Measurements from ENCODE around the gene AOPEP.

AOPEP gene

DNA sequence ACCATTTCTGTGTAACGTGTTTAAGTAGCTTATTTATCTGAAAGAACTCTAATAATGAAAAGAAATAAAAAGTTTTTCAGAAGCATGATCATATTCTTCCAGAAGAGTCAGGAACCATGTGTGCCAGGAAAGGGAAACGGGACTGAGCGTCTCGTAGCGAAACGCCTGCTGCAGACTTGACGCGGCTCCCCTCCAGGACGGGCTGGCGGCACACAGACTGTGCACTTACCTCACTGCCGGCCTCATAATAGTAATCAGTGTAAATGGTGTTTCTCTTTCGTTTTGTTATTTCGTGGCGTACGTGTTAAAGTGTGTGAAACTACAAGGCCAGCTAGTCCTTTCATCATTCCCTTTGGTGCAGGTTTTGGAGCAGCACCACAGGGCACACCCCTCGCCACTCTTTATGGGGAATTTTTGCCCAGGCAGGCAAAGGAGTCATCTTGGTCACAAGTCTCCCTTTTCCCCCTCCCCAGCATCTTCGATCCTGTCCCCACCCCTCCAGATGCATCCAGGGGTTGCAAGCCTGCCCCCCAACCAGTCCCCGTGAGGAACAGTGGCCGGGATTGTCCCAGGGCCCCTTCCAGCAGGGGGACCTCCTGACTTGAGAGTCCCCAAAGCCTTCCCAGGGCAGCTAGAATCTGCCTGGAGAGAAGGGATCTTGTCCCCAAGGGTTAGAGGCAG, 357.9 kb downstream of the AOPEP start:
- no peak for DNase-seq (ENCODE audit: low read depth)

DNA sequence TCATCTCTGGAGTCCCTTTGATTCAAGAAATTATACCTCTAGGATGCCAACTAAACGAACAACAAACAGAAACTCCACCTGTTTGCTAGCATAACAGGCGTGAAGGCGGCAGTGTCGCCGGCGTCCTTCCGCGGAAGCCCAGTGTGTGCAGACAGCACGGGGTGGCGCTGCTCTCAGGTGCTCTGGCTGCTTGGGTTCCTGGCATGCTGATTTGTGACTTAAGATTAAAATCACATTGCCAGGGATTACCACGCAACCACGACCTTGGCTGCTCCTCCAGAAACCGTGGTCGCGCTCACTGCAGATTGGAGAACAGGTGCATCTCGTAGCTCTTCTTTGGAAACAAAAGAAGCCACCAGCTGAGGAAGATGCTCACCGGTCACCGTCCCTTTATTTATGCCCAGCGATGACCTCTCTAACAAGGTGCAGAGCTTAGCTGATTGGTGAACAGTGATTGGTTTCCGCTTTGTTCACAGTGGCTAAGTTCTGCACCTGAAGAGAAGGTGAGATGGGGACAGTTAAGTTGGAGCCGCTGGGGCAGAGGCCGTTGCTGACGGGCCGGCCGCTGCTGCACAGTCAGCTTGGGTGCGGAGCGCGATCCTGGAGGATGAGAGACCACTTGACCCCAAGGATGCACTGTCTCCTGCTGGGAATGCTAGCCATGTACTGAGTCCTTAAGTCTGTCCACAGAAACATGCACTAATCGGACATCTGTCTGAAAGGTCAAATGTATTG, 358.7 kb downstream of the AOPEP start:
- DNase-seq (ENCODE audit: low read depth): no peak

DNA sequence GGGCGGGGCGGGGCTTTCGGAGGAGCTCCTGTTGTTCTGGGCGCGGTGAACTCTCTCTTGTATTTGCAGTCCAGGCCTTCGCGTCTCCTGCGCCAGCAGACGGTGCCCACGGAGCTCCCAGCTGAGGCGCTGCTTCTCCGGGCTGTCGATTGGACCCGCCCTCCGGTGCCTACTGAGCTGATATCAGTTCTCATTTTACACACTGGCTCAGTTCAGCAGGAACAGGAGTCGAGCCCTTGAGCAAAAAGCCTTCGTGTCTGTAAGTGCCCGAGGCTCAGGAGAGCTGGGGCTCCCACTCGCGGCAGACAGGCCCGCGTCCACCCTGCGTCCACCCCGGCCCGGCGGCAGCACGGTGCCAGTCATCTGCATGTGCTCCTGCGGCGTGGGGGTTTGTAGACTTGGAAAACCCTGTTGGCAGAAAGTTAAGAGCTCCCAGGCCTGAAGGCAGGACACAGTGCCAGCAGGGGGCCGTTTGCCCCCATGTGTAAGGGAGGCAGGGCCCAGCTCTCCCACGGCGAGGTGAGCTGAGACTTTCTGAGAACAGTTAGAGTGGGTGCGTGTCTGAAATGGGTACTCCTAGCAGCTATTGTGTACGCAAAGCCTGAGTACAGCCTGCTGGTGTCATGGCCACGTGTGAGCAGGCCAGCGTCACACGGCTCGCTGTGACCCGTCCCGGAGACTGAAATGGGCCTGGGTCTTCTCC, 359.5 kb downstream of the AOPEP start:
- no peak for DNase-seq (ENCODE audit: low read depth)

DNA sequence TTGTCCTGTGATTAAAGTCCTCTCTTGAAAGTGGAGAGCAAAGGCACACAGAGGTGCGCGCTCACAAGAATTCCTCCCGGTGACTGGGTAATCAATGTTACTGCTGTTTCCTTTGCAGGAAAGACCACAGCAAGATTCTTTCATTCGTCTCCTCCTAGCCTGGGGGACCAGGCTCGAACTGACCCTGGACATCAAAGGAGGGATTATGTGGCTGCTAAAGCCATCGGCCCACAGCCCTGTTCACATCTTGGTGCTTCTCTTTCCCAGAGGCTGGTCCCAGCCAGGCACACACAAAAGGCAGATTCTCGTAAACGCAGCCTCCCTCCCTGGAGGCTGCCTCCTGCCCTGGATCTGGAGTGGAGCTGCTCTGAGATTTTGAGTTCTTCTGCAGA, 360.1 kb downstream of the AOPEP start:
- DNase-seq (ENCODE audit: low read depth): no peak

DNA sequence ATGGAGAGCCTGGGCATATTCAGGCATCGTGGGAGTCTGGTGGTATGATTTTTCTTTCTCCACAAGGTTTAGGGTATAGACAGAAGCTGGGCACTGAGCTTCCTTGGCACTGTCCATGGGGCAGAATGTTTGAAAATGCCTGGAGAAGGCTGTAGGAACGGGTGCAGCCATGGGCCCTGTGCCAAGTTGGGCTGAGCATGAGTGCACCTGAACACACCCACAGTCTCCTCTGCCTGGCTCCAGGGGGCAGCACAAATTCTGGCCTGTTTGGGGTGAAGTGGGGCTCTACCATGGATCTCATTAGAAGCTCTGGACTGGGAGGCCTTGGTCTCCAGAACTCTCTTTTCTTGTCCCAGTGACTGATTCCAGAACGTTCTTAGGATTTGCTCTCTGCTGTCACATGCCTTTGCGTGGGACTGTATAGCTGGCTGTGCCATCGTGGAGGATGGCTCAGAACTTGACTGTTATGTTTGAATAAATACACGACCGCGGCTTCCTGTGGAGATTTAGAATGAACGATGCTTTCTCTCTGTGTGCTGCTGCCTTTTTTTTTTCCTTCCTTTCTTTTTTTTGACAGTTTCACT, 361.3 kb downstream of the AOPEP start:
- no peak for DNase-seq (ENCODE audit: low read depth)

DNA sequence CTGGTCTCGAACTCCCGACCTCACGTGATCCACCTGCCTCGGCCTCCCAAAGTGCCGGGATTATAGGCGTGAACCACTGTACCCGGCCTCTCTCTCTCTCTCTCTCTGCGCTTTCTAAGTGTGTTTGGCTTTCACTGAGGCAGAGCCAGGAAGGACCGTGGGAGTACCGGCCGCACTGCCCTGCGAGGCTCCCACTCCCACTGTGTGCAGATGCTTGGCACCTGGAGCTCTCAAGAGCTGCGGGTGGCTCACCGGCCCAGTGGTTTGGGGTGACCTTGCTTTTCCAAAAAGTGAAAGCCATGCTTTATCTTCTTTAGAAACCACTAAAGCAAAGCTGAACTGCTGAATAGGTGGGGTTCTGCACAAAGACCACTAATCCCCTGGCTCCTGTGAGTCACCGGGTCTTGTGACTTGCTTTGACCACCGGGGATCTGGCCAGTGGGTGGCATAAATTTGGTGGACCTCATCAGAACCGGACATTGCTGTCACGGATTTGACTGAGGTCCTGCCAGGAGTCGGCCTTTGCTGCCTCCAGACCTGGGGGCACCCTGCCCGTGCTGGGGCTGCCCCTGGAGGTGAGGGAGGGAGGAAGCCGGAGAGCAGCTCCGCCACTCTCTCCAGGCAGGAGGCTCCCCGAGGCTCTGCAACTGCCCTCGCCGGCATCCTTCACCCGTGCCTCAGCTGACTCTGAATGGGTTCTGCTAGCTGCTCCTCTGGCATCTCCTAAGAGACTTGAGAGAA, 362.1 kb downstream of the AOPEP start:
- no peak for DNase-seq (ENCODE audit: low read depth)

DNA sequence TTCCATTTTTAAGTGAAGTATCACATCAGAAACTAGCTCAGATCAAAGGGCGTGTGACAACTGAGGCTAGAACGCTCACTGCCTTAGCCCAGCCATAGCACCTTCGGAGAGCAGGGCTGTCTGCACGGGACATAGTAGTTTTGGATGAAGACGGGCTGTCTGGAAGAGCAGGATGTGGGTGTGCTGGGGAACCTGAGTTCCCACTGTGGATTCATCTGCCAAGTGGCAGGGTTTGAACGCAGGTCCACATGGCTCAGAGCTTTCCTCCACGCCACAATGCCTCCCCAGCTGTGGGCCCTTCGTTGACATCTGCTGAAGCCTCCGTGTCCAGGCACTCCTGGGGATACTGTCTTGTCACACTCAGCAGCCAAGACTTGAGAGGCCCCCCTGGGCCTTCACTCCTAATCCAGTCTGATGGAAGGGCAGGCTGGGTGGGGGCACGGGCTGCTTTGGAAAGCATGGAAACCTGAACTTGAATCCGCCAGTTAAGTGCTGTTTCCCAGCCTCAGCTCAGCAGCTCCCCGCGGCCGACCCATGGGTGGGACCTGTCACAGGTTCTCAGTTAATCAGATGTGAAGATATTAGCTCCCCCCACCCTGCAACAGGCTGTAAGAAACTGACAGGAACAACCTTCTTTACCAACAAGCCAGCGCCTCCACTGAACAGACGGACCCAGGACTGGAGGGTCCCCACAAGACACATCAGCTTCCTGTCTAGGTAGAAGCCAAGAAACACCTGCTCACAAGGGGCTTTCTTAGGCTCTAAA, 362.9 kb downstream of the AOPEP start:
- DNase-seq (ENCODE audit: low read depth): no peak

DNA sequence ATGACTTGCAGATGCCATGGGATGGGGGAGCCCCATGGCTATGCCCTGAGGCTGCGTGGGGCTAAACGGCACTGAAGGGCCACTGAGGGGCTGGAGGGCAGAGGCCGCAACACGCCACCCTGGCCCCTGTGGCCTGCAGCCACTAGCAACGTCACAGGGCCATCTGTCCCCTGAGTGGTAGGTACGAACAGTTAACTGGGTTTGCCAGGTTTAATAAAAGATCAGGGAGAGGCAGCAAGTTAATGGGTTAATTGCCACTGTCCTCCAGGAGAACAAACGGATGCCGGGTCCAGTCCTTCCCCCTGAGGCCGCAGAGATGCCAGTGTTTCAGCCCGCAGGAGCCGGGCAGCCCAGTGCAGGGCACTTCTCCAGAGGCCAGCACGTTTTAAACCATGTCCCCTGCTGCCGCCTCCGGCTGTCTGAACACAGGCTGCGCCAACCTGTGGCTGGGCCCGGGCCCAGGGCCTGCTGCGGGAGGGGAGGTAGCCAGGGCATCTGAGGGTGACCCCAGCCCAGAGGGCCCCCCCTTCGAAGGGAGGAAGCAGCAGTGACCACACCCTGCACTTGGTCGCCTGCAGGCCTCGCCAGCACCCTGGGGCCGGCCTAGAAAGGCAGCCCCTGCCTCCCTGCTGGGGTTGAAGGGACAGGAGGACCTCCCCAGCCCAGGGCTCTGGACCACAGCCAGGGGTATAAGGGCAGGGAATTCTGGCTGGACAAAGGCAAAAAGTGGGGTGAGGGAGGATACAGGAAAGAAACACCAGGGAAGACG, 363.7 kb downstream of the AOPEP start:
- DNase-seq (ENCODE audit: low read depth): no peak

DNA sequence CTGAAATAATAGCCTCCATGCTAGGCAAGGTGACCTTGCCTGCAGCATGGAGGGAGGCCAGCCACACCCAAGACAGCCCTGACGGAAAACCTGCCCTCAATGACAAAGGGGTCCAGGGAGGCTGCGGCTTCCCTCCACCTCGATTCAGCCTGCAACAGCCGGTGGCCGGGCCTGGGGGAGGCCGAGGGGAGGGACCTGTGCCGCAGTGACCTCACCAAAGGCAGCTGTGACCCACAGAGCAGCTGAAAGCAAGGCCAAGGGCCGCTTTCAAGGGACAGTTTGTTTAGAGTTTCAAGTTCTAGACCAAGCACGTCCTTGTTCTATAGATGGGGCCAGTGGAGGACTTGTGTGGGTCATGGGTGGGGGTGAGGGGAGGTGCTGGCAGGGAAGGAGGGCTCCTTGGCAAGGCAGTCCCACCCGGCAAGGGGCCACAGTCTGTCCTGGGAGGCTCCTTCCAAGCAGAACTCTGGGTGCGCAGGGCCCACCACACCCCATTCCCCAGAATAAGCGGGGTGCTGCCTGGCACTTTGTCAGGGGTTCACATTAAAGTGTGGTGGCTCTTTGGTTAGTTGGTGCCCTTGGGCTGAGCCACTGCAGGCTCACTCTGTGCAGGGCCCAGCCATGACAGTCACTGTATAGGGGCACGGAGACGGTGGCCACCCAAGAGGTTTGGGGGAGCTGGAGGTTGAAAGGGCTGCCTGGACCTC, 364.5 kb downstream of the AOPEP start:
- no peak for DNase-seq (ENCODE audit: low read depth)

DNA sequence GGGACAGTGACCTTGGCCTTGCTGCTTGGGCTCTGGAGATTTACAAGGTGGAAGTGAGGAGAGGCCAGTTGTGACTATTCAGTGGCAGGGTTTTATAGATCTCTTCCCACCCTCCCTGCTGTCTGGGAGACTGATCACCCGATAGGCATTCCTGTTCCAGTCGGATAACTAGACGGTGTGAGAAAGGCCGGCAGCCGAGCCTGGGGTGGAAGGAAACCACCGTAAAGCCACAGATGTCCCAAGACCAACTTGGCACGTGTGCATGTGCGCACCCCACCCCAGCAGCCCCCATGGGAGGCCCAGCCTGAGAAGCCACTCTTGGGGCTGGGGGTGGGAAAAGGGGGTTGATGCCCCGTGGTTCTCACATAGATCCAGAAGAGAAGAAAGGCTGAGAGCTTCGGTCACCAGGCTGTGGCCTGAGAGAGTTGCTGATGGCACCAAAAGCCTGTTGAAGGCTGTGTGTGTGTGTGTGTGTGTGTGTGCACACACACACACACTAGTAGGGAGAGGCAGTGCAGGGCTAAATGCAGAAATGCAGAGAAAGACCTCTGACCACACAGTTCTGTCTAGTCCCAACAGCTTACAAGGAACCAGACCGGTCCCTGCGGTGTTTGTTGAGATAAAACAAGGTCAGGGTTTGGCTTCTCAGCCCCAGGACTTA, 365.2 kb downstream of the AOPEP start:
- DNase-seq (ENCODE audit: low read depth): peak; percentile 55

DNA sequence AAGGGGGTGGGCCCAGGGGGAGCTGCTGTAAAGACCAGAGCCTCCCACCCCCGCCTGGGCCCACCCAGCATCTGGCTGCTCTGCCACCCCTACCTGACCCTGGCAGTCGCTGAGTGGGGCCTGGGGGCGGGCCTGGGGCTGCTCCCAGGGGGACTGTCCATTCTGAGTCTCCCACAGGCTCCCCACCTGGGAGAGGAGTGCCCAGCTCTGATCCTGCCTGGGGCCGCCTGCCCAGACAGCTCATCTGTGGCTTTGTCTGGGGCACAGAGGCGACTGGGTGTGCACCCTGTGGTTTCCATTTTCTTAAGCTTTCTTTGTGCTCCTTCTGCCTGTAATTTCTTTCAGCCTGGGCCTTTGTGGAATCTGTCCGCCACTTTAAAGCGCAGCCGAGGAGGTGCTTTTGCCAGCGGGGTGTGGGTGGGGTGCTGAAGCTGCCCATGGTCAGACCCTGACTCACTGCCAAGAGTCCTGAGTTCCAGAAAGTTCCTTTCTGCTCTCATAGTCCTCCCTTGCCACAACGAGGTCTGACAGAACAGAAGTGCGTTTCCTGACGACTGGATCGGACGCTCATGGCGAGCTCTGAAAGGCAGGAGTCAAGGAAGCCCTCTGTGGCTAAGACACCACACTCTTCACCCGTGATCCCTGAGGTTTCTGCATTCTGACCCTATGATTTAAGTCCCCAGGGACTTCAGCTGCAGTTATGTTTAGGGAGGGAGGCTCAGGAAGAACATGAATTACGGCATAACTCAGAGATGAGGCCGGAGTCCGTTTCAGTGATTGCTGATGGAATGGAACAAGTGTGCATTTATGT, 366.0 kb downstream of the AOPEP start:
- peak; percentile 73 for DNase-seq (ENCODE audit: low read depth)

DNA sequence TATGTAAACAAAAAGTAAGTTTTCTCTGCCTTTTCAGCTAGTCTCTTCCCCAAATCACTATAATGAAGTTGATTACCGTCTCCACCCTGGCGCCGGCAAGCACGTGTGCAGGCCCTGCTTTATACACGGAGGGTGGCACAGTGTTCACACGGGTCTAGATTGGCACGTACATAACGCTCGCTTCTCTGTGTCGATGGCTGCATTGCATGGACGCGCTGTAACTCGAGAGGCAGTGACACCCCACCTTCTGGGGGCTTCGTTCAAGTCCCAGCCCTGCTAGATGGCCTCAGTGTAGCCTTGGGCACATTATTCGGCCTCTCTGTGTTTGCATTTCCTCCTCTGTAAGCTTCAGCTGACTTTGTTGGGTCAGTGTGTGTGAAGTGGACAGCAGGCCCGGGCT, 367.1 kb downstream of the AOPEP start:
- DNase-seq (ENCODE audit: low read depth): no peak

DNA sequence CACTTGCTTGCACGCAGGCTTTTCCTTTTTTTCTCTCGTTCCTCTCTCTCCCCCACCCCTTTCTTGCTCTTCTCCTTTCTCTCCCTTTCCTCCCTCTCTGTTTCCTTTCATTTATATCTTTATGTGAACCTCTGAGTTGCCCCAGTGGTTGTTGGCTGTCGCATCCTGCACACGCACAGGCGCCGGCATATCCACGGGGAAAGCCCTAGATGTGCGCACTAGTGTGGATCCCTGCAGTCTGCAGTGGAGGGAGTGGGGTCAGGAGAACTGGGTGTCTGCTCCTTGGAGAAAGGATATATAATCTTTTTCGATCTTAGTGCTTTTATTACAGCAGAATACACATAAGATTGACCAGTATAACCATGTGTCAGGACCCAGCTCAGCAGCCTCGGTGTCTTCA, 367.5 kb downstream of the AOPEP start:
- no peak for DNase-seq (ENCODE audit: low read depth)

DNA sequence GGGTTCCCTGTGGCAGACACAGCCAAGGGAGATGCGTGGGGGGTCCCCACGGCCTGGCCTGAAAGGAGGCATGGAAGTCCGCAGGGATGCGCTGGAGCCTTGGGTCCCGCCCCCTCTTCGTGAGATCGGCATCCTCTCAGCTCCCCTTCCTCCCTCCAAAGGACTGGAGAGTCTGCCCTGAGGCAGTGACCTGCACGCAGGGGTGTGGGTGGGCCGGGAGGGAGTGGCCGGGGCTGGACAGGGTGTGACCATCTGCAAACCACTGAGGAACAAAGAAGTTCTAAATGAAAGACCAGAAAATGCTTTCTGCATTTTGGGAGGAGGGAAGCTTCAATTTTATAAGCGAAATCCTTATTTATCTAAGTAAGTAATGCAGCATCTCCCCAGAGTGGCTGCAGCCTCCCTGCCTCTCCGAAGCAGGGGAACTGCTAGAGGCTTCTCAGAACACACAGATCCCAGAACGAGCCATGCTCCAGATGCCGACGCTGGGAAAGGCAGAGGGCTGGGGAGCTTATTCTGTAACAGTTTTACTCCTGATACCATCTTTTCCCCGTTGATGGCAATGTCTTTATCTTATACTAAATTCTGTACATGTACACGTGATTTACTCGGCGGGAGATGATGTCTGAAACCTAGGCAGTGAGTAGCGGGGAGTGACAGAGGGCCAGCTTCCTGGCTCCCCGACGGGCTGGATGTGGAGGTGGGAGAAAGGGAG, 369.3 kb downstream of the AOPEP start:
- no peak for DNase-seq (ENCODE audit: low read depth)

DNA sequence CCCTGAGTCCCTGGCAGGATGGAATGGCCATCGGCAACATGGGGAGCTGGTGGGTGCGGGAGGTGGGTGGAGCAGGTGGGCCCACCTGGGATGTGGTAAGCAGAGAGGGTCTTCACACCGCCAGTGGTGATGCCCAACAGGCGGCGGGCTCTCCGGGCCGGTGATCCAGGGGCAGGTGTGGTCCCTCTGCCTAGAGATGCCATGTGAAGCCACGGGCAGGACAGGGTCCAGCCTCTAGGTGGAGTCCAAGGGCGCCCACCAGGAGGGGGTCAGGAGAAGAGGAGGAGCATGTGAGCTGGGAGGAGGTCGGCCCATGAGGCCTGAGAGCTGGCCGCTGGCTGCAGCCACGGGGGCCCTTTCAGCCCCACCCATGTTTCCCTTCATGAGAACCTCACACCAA, 369.9 kb downstream of the AOPEP start:
- no peak for DNase-seq (ENCODE audit: low read depth)

DNA sequence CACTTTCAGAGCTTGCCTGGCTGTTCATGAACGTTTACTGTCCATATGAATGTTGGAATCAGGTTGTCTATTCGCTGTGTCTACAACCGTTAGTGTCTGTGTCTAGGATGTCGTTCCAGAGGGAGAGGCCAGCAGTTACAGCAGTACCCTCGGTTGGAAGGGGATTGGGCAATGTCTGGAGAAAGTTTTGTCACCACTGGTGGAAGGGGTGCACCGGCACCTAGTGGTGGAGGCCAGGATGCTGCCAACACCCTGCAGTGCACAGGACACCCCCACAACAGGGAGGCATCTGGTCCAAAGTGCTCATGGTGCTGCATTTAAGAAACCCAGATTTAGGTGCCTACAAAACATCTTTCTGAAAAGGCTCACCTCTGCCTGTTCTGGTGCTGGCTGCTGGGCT, 370.3 kb downstream of the AOPEP start:
- DNase-seq (ENCODE audit: low read depth): no peak

DNA sequence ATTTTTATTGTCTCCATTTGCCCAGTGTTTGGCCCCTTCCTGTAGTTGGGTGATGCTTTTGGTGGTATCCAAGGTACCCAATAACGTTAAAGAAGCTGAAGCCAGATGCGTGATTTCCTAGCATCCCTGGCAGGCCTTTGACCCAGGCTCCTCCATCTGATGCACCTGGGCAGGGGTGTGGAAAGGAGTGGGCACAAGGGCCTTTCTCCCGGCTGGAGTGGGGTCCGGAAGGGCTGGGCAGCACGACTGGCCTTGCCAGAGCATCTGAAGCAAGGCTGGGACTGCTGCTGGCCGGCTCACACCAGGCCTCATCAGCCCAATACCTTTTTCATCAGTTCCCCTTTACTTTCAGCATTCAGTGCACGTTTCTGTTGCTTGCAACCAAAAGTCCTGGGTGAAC, 370.8 kb downstream of the AOPEP start:
- no peak for DNase-seq (ENCODE audit: low read depth)

DNA sequence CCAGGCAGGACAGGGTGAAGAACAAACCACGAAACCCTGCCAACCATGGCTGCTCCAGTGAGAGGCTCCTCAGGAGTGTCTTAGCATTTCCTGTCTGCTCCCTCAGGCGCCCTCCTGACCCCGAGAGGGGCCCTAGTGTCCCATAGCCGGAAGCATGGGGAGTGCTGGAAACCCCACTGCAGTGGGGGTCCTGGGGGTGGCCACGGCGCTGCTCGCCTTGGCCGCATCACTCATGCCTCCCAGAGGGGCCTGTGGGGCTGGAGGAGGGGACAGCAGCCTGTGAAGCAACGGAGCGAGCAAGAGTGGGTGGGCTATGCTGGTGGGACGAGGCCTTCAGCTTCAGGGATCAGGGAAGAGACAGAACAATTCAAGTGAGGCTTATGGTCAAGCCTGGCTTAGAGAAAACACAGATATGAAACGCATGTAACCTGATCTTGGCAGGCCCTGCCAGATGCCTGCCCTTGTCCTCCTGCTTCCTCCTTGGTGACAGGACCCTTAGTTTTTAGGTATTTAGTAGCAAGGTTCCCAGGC, 372.0 kb downstream of the AOPEP start:
- peak; percentile 30 for DNase-seq (ENCODE audit: low read depth)

All from iris pigment epithelial cell (primary cell).